Neural cell (in vitro differentiated cells): ENCODE data around the gene SYNC. TPM values are rescaled to one million over a fixed set of nuclear protein-coding genes. Genes with fewer than 3 reads are reported as not detected.

Experiments used
- H2AFZ ChIP-seq: fragments of 200-600, 300-800 bp; sonication (generic), shearing (Covaris generic); 2 replicates; pipeline ENCODE4 v1.6.0; 2014; ENCODE audit warnings: low read depth, mild to moderate bottlenecking, antibody characterized with exemption, low read length, moderate library complexity
- H3F3A ChIP-seq: fragments of 200-600 bp; shearing (Covaris generic); 2 replicates; pipeline ENCODE4 v1.6.1; 2016; ENCODE audit warnings: mild to moderate bottlenecking, moderate library complexity, mixed read lengths, antibody characterized with exemption, low read length; ENCODE audit not compliant: insufficient read depth, poor library complexity, severe bottlenecking
- H3K27ac ChIP-seq: fragments of 200-600, 300-800 bp; sonication (generic), shearing (Covaris generic); 2 replicates; pipeline ENCODE4 v1.5.1; 2014; ENCODE audit warnings: mild to moderate bottlenecking, low read length, moderate library complexity
- H3K27me3 ChIP-seq: fragments of 300-800, 200-600 bp; sonication (generic), shearing (Covaris generic); 2 replicates; pipeline ENCODE4 v1.6.0; 2014; ENCODE audit warnings: mild to moderate bottlenecking, low read depth, low read length, moderate library complexity; ENCODE audit not compliant: insufficient read depth
- H3K36me3 ChIP-seq: fragments of 300-800, 200-600 bp; sonication (generic), shearing (Covaris generic); 2 replicates; pipeline ENCODE4 v1.5.1; 2014; ENCODE audit warnings: mild to moderate bottlenecking, antibody characterized with exemption, low read length, moderate library complexity; ENCODE audit not compliant: insufficient read depth
- H3K4me2 ChIP-seq: fragments of 300-800, 200-600 bp; sonication (generic), shearing (Covaris generic); 2 replicates; pipeline ENCODE4 v1.6.0; 2014; ENCODE audit warnings: mild to moderate bottlenecking, low read length
- H3K4me3 ChIP-seq: fragments of 300-800, 200-600 bp; sonication (generic), shearing (Covaris generic); 2 replicates; pipeline ENCODE4 v1.5.1; 2014; ENCODE audit warnings: mild to moderate bottlenecking, low read length, moderate library complexity
- H3K79me2 ChIP-seq: fragments of 200-600 bp; shearing (Covaris generic); replicated peaks from 2 replicates; pipeline ENCODE4 v1.6.0; 2014; ENCODE audit warnings: mild to moderate bottlenecking, low read length, moderate library complexity; ENCODE audit not compliant: insufficient read depth
- H3K9ac ChIP-seq: fragments of 300-800, 200-600 bp; sonication (generic), shearing (Covaris generic); 2 replicates; pipeline ENCODE4 v1.6.1; 2016; ENCODE audit warnings: mild to moderate bottlenecking, low read length, mixed read lengths
- H3K9me2 ChIP-seq: fragments of 200-600 bp; shearing (Covaris generic); 2 replicates; pipeline ENCODE4 v1.6.1; 2016; ENCODE audit warnings: mild to moderate bottlenecking, low read length, mixed read lengths; ENCODE audit not compliant: insufficient read depth
- H3K9me3 ChIP-seq: fragments of 200-600, 300-800 bp; sonication (generic), shearing (Covaris generic); 2 replicates; pipeline ENCODE4 v1.6.1; 2016; ENCODE audit warnings: mild to moderate bottlenecking, mixed run types, low read length, moderate library complexity, mixed read lengths
- H4K20me1 ChIP-seq: fragments of 200-600 bp; shearing (Covaris generic); 2 replicates; pipeline ENCODE4 v1.6.1; 2016; ENCODE audit warnings: mild to moderate bottlenecking, mixed run types; ENCODE audit not compliant: insufficient read depth
- CTCF ChIP-seq: fragments of 450-650 bp; IDR thresholded peaks from 2 replicates; pipeline ENCODE4 v1.5.1; 2014; ENCODE audit warnings: antibody characterized with exemption, mild to moderate bottlenecking, moderate library complexity; ENCODE audit not compliant: poor library complexity, severe bottlenecking
- EP300 ChIP-seq: fragments of 450-650 bp; conservative IDR thresholded peaks from 2 replicates; pipeline ENCODE4 v1.6.1; 2014; ENCODE audit warnings: antibody characterized with exemption, mild to moderate bottlenecking, moderate library complexity; ENCODE audit not compliant: poor library complexity, severe bottlenecking
- EZH2 ChIP-seq: fragments of 200-600, 300-800 bp; shearing (Covaris generic), sonication (generic); IDR thresholded peaks from 2 replicates; pipeline ENCODE4 v1.6.1; 2014; ENCODE audit warnings: antibody characterized with exemption, low read length, borderline replicate concordance, mild to moderate bottlenecking; ENCODE audit not compliant: insufficient read depth, poor library complexity, severe bottlenecking
- MXI1 ChIP-seq: fragments of 450-650 bp; conservative IDR thresholded peaks from 2 replicates; pipeline ENCODE4 v1.6.1; 2014; ENCODE audit warnings: antibody characterized with exemption, mild to moderate bottlenecking; ENCODE audit not compliant: poor library complexity, severe bottlenecking
- POLR2AphosphoS5 ChIP-seq: IDR thresholded peaks from 2 replicates; pipeline ENCODE4 v1.6.1; 2012
- RAD21 ChIP-seq: fragments of 450-650 bp; conservative IDR thresholded peaks from 2 replicates; pipeline ENCODE4 v1.6.1; 2014; ENCODE audit warnings: antibody characterized with exemption, mild to moderate bottlenecking, moderate library complexity
- REST ChIP-seq: IDR thresholded peaks from 2 replicates; pipeline ENCODE4 v1.6.1; 2012; ENCODE audit warnings: borderline replicate concordance
- SMC3 ChIP-seq: fragments of 450-650 bp; conservative IDR thresholded peaks from 2 replicates; pipeline ENCODE4 v1.6.1; 2014; ENCODE audit warnings: antibody characterized with exemption, mild to moderate bottlenecking, moderate library complexity; ENCODE audit not compliant: poor library complexity
- TAF1 ChIP-seq: IDR thresholded peaks from 2 replicates; pipeline ENCODE4 v1.6.1; 2012; ENCODE audit warnings: low read depth
- polyA plus RNA-seq: library from polyadenylated mRNA; depleted of rRNA; stranded (reverse); fragments of >200 nt; gene quantifications from 2 replicates; pipeline ENCODE4 v1.2.3, GENCODE V29; 2014

The SYNC gene
- polyA plus RNA-seq, 1 donor from 2014 or later: not detected

DNA sequence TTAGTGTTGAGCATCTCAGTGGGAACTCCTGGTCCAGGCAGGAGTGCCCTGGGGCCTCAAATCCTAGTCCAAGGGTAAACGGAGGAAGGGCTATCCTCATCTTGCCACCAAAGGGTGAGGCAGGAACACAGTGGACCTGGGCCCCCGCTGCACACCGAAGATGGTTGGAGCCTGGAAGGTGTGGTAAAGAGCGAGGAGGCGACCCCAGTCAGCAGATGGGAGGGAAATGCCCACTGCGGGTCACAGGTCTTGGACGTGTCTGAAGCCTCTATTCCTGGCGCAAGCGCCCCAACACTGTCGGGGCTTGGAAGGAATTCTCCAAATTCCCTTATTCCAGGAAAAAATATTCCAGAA is 38.5 kb upstream of the SYNC start:
- no peak for TF ChIP-seq EP300
- no peak for TF ChIP-seq TAF1
- H3K9ac ChIP-seq: no peak overlapping the region
- no peaks in the 10 kb centered on the region for H3K79me2 ChIP-seq
- no peak overlapping the region for H3K4me2 ChIP-seq
- H3K9me2 ChIP-seq: no peaks in the 10 kb centered on the region
- H2AFZ ChIP-seq: no peak overlapping the region
- peak overlapping the region; percentile 58 for H3K4me3 ChIP-seq
- H4K20me1 ChIP-seq: no peaks in the 10 kb centered on the region
- H3F3A ChIP-seq: no peaks in the 10 kb centered on the region
- H3K27ac ChIP-seq: no peak overlapping the region
- H3K9me3 ChIP-seq: no peaks in the 10 kb centered on the region
- H3K27me3 ChIP-seq: peaks cover 20% of the 10 kb centered on the region
- H3K36me3 ChIP-seq: no peaks in the 10 kb centered on the region

DNA sequence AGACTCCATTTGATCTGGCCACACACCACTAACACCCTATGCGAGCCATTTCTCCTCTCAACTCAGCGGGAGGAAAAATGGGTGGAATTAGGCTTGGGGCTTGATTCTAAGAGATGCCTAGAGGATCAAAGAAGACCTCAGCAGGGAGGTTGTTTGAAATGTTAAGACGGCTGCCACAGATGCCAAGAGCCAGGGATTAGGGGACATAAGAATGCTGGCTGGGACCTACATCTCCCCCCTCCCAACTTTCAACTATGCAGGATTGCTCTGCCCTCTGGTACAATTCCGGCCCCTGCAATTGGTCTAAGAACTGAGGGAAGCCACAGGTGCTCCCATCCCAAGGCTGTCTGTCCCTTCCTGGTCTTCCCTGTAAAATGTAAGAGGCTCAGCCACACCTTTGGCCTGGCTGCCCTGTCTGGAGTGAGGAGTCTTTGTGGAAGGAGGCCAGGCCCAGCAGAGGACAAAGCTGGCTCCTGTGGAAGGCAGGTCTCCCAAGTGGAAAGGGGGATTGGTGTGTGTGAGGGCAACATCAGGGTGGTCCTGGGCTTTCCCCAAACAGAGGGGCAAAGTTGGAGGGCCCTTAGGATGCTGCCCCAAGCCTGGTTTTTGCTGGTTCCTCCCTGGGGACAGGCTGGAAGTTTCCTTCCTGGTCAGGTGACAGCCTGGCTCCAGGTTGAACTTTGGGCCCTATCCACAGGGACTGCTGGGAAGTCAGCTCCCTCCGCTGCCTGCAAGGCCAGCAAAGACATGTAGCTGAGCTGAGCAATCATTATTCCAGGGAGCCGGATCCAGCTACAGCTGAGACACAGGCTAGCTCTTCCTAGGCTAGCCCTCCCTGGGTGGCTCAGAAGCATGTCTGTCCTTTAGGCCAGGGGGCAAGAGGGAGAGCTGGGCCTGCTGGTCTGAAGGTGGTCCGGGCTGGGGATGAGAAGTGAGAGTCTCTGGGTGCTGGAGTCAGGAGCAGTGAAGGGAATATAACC is 34.5 kb upstream of the SYNC start:
- Histone ChIP-seq H3K4me3 (no peak overlapping the region), H3K4me2 (no peak overlapping the region), H3K9me2 (no peaks in the 10 kb centered on the region), H3K79me2 (no peaks in the 10 kb centered on the region), H3K9me3 (no peaks in the 10 kb centered on the region), H4K20me1 (no peaks in the 10 kb centered on the region), H3K27me3 (peaks cover 14% of the 10 kb centered on the region), H2AFZ (no peak overlapping the region), H3K27ac (no peak overlapping the region), H3K9ac (no peak overlapping the region), H3F3A (no peaks in the 10 kb centered on the region), H3K36me3 (no peaks in the 10 kb centered on the region)
- TF ChIP-seq MXI1: no peak
- no peak for TF ChIP-seq POLR2AphosphoS5
- TF ChIP-seq EP300: no peak
- TF ChIP-seq SMC3: no peak
- no peak for TF ChIP-seq EZH2
- TF ChIP-seq TAF1: no peak
- no peak for TF ChIP-seq RAD21
- TF ChIP-seq REST: no peak
- TF ChIP-seq CTCF: no peak
